Fibroblast of mammary gland (primary cell): ENCODE results near the gene INA.
A peak's percentile ranks its signal among the peaks of the same experiment; 100 is the strongest.

ENCODE experiments used
- DNase-seq: peaks from one replicate; pipeline ENCODE4 v3.0.0-alpha.2; 2010; ENCODE audit warnings: low read depth
- H3K4me3 ChIP-seq: 2 replicates; pipeline ENCODE4 v1.5.1; 2011; ENCODE audit warnings: low read depth, mild to moderate bottlenecking, low read length, moderate library complexity; ENCODE audit not compliant: control insufficient read depth
- TF ChIP-seq, protein P1 (sequence below): conservative IDR thresholded peaks from 2 replicates; pipeline ENCODE4 v1.5.1; 2011; ENCODE audit warnings: low read depth, low read length, inconsistent platforms; ENCODE audit not compliant: control insufficient read depth, insufficient read depth

INA gene

DNA sequence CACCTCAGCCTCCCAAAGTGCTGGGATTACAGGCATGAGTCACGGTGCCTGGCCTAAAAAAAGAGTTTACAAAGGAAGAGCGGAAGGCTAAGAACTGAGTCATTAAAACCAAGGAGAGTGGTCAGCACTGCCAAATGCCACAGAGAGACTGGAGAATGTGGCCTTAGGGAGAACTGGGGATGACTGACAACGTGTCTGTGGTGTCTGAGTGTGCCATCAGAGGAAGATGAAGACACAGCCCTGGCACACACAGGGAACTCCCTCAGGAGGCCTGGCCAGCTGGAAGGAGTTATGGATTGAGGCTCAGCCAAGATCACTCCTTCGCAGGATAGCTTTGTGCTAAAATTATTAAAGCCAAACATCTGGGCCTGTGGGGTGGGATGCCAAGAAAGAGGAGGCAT, 3.9 kb upstream of the INA start:
- TF ChIP-seq, protein P1, sequence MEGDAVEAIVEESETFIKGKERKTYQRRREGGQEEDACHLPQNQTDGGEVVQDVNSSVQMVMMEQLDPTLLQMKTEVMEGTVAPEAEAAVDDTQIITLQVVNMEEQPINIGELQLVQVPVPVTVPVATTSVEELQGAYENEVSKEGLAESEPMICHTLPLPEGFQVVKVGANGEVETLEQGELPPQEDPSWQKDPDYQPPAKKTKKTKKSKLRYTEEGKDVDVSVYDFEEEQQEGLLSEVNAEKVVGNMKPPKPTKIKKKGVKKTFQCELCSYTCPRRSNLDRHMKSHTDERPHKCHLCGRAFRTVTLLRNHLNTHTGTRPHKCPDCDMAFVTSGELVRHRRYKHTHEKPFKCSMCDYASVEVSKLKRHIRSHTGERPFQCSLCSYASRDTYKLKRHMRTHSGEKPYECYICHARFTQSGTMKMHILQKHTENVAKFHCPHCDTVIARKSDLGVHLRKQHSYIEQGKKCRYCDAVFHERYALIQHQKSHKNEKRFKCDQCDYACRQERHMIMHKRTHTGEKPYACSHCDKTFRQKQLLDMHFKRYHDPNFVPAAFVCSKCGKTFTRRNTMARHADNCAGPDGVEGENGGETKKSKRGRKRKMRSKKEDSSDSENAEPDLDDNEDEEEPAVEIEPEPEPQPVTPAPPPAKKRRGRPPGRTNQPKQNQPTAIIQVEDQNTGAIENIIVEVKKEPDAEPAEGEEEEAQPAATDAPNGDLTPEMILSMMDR, result no peak
- peak; percentile 100 for DNase-seq

DNA sequence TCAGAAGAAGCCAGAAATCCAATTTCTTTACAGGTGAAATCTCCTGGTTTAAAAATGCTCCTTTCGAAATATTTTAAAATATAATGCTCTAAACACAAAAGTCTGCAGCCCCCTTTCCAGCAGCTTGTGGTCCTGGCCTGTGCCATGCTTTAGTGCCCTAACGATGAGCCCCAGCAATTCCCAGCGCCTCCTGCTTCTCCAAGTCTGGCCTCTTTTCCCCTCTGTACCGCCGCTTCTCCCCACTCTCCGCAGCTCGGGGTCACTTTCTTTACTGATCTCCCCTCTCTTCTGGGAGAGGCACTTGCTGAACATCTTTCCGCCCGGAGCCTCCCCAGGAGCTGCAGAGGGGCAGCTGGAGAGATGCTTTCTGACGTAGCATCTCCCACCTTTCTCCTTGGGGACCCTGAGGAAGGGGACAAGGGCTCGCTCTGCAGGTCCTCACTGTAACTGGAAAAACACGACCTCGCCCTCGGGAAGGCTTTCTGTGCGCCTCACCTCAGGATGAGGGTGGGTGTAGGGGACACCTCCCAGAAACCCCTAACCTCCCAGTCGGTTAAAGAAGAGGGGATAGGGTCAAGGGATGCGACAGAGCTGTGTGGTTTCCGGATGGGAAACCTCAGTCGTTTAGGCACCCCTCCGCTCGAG, 565 bp upstream of the INA start:
- TF ChIP-seq, protein P1, result no peak
- no peak for DNase-seq
- H3K4me3 ChIP-seq, result no peak overlapping the region

More for the DNA sequence above, 3.9 kb upstream of the INA start:
- H3K4me3 ChIP-seq, result no peak overlapping the region

DNA sequence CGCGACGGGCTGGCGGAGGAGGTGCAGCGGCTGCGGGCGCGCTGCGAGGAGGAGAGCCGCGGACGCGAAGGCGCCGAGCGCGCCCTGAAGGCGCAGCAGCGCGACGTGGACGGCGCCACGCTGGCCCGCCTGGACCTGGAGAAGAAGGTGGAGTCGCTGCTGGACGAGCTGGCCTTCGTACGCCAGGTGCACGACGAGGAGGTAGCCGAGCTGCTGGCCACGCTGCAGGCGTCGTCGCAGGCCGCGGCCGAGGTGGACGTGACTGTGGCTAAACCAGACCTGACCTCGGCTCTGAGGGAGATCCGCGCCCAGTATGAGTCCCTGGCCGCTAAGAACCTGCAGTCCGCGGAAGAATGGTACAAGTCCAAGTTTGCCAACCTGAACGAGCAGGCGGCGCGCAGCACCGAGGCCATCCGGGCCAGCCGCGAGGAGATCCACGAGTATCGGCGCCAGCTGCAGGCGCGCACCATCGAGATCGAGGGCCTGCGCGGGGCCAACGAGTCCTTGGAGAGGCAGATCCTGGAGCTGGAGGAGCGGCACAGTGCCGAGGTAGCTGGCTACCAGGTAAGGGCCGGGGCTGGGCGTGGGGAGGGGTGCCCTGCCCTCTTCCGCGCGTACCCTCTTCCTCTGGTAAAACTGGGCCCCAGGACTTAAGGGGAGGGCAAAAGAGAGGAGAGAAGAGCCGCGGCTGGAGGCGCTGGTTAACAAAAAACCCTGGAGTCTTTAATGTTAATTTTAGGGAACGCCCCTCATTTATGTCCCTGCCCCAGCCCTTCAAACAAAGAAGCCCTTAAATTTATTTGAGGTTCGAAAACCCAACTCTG, 987 bp downstream of the INA start:
- TF ChIP-seq, protein P1, result no peak
- no peak overlapping the region for H3K4me3 ChIP-seq
- DNase-seq, result no peak

DNA sequence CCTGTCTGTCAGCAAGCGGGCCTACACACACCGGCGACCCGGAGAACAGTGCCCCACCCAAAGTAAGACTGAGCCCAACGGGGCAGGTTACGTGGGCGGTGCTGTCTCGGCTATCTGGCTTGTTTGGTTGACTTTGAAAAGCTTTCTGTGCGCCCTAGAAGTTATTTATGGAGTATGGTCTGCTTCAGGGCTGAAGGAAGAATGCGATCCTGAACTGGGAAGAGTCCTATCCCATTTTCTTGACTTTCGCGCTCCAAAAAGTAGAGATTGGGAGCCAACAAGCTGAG, 1.5 kb downstream of the INA start:
- no peak overlapping the region for H3K4me3 ChIP-seq
- no peak for DNase-seq
- TF ChIP-seq, protein P1, result no peak

DNA sequence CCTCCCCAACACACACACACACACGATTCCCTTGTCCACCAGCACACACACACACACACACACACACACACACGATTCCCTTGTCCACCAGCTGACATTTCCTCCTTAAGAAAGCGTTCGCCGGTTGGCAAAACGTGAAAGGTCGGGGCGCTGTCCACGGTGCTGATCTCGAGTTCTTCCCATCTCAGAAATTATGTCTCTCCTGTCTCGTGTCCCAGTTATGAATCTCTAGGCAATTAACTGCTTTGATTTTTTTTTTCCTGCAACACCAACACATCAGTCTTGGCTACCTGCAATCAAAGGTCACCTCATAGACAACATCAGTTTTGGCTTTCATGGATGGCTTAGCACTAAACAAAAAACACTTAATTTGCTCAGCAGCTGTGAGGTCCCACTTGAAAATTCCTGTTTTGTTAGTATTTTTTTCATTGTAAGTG, 1.9 kb downstream of the INA start:
- TF ChIP-seq, protein P1, result no peak
- H3K4me3 ChIP-seq, result no peak overlapping the region
- DNase-seq, result peak; percentile 48

DNA sequence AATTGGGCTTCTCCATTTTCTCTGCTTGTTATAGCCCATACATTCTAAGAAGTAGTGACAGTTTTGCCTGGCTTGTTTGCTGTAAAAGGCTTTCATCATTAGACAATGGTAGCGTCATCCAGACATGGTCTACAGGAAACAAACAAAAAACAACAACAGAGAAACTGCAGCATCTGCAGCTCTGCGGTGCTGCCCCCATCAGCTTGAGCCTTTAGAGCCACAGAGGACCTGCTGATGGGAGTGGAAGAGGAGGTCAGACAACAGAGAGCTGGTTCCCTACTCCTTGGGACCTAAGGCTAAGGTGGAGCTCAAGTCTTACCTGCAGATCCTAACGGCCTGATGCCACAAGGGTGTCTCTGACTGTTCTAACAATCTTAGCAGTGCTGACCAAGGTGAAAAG, 3.1 kb downstream of the INA start:
- TF ChIP-seq, protein P1, result no peak
- H3K4me3 ChIP-seq, result no peak overlapping the region
- DNase-seq, result no peak
